Measurements from ENCODE around the gene FAT1.
"Not testable (repeated sequence)": the region's sequence is repeated elsewhere in the genome, so short reads cannot be mapped to it uniquely, and the experiment has no call there.

Gene FAT1, protein sequence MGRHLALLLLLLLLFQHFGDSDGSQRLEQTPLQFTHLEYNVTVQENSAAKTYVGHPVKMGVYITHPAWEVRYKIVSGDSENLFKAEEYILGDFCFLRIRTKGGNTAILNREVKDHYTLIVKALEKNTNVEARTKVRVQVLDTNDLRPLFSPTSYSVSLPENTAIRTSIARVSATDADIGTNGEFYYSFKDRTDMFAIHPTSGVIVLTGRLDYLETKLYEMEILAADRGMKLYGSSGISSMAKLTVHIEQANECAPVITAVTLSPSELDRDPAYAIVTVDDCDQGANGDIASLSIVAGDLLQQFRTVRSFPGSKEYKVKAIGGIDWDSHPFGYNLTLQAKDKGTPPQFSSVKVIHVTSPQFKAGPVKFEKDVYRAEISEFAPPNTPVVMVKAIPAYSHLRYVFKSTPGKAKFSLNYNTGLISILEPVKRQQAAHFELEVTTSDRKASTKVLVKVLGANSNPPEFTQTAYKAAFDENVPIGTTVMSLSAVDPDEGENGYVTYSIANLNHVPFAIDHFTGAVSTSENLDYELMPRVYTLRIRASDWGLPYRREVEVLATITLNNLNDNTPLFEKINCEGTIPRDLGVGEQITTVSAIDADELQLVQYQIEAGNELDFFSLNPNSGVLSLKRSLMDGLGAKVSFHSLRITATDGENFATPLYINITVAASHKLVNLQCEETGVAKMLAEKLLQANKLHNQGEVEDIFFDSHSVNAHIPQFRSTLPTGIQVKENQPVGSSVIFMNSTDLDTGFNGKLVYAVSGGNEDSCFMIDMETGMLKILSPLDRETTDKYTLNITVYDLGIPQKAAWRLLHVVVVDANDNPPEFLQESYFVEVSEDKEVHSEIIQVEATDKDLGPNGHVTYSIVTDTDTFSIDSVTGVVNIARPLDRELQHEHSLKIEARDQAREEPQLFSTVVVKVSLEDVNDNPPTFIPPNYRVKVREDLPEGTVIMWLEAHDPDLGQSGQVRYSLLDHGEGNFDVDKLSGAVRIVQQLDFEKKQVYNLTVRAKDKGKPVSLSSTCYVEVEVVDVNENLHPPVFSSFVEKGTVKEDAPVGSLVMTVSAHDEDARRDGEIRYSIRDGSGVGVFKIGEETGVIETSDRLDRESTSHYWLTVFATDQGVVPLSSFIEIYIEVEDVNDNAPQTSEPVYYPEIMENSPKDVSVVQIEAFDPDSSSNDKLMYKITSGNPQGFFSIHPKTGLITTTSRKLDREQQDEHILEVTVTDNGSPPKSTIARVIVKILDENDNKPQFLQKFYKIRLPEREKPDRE (N-terminal part only)

GRCh38 chr4:186723292-186724057 is at the start of gene FAT1:
TSS of gene FAT1 (minus strand) at chr4:186723856. CDS start at chr4:186709827, 14,029 bp downstream.
- DNase-seq: no peak

- no peak for DNase-seq
These were observed 49.4 kb upstream of the FAT1 start for GRCh38 chr4:186772936-186773487.

DNA sequence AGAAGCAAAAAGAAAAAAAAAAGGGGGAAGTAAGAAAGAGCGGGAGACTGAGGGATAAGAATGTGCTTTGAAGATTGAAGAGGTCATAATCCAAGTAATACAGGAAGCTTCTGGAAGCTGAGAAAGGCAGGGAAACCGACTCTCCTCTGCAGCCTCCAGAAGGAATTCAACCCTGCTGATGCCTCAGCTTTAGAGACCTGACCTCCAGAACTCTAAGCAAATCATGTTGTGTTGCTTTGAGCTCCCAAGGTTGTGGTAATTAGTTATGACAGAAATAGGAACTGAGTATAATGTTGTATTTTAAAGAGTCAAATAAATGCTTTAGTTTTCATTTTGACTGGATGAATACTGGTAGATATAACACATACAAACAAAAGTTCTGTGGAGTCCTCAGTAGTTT is 48.0 kb upstream of the FAT1 start:
- DNase-seq: no peak

DNA sequence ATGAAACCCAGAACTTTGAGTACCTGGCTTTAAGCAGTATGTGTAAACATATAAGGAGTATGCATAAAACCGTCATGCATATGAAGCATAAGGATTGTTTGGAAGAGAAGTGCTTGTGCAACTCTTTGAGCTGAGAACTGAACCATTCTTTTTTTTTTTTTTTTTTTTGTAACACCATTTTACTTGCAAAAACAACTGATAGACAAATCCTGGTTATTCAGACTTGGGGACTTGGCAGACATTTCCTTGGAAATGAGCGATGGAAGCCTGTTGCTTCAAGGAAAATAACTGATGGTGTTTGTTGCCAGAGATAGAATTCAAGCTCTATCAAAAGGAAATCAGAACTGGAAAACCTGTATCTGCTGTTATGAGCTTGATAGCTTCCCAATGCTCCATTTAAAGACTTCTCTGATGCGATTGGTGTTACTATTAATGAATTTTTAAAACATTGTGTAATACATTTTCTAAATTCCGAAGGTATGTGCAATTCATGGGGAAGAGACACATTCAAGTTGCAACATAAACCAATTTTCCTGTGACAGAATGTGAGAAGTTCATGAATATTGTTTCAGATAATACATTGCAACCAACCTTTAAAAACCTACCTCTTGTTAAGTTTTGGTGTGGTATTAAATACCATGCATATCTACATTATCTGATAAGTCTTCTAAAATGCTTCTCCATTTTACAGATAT is 47.0 kb upstream of the FAT1 start:
- no peak for DNase-seq

GRCh38 chr4:186767794-186768193 is 44.1 kb upstream of the FAT1 start:
- no peak for DNase-seq

GRCh38 chr4:186765673-186766546 is 42.3 kb upstream of the FAT1 start:
- DNase-seq: no peak

GRCh38 chr4:186765138-186765537 is 41.5 kb upstream of the FAT1 start:
- DNase-seq: no peak

GRCh38 chr4:186764457-186764856 is 40.8 kb upstream of the FAT1 start:
- no peak for DNase-seq

DNA sequence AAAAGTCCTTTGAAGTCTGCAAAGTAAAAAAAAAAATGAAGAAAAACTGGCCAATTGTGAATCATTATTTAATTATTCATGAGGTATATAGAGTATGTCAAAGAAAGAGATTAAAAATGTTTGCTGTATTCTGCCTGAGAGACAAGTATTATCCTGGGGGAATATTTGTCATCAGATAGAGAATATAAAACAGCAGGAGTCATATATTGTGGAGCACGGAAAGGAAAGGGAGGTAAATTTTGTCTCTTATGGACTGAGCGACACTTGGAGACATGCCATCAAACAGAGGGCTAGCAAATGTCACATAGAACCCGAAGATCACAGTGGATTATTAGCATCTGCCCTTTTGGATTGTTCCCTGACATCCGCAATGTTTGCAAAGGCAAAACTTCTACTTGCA is 39.2 kb upstream of the FAT1 start:
- no peak for DNase-seq

DNA sequence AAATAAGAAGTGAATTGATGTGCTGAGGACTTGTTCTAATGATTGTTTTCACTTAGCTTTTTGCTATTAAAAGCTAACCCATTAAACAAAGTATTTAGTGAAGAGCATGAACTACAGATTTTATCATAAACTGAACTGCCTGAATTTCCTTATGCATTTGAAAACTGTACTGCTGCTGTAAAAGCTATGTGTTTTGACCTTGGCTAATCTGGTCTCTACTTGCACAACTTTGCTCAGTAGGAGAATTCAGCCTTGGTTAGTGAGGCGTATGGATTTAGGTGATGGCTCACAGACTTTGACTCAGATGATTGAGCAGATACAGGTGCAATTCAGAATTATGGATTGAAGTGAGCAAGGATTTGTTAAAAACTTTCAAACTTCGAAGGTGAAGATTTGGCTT is 38.7 kb upstream of the FAT1 start:
- DNase-seq: no peak

- DNase-seq: not testable (repeated sequence)
These were observed 38.3 kb upstream of the FAT1 start for GRCh38 chr4:186761956-186762355.

GRCh38 chr4:186761393-186761792 is 37.7 kb upstream of the FAT1 start:
- DNase-seq: no peak

DNA sequence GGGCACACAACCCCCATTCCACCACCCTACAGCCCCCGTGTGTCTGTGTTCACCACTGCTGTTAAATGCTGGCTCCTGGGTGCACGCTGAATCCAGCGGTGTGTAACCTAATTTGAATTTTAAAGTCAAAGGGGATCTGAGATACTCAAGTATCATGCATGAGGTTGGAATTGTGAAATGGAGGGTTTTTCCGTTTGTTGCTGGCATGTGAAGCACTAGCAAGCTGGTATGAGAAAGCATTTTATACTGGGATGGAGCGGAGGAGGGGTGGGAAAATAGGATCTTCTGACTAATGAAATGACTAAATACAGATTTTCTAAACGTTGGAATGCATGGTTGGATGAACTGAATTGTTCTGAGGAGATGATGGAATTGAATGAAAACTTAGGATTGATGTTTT is 36.9 kb upstream of the FAT1 start:
- no peak for DNase-seq

DNA sequence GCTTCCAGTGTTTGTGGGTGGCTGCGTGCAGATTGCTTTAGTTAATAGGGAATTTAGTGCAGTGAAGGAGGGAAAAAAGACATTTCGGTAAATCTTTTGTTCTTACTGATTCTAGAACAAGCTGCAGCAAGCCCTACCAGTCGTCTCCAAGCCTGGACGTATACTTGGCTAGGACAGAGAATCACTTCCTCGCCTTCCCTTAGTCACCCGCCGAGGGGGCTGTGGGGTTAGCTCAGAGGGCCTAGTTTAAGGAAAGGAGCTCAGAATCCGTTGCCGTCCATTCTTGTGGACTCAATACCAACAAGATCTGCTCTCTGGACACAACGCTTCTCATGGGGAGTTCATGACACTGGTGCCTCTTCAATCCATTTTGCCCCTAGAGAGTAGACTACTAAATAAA is 36.3 kb upstream of the FAT1 start:
- DNase-seq: no peak

DNA sequence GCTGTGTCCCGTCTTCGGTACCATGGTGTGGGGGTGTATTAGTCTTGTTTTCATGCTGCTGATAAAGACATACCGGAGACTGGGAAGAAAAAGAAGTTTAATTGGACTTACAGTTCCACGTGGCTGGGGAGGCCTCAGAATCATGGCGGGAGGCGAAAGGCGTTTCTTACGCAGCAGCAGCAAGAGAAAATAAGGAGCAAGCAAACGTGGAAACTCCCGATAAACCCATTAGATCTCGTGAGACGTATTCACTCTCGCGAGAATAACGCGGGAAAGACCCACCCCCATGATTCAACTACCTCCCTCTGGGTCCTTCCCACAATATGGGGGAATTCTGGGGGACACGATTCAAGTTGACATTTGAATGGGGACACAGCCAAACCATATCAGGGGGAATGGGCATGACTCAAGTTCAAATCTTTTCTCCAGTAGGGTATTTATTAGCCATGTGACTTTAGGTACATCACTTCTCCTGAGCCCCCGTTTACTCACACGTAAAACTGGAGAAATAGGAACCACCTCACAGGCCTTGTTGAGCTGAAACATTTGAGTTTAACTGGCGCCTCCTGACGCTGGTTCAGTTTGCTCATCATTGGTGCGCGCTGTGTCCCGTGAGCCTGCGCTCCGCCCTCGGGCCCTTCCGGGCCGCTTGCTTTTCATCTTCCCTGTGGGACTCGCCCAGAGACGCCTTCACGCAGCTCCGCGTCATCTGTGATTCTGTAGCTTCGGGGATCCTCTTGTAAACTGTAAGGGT is 35.5 kb upstream of the FAT1 start:
- DNase-seq: no peak

DNA sequence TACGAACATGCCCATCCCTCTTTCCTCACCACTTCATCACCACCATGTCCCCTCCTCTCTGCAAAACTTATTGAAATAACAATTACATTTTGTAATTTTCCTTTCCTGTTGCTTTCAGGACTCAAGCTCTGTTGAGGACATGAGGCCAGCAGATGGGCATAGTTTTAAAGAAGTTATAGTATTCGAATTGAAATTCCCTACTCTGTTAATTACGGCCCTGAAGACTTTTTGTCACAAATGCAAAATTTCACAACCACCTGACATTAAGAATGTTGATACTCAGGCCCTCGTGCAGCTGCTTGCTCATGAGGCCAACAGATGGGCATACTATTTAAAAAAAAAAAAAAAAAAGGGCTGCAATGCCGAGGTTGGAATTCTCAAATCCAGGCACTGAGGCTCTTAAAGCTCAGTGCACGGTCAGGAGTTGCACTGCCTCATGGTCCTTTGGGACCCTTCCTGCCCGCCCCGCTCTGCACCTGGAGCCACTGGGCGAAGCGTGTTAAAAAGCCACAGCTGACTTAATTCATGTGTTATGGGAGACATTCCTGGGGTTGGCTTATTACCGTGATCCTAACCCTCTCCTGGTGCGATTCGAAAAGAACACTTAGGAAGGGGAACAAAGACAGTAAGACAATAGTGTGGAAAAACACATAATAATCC is 34.2 kb upstream of the FAT1 start:
- no peak for DNase-seq

DNA sequence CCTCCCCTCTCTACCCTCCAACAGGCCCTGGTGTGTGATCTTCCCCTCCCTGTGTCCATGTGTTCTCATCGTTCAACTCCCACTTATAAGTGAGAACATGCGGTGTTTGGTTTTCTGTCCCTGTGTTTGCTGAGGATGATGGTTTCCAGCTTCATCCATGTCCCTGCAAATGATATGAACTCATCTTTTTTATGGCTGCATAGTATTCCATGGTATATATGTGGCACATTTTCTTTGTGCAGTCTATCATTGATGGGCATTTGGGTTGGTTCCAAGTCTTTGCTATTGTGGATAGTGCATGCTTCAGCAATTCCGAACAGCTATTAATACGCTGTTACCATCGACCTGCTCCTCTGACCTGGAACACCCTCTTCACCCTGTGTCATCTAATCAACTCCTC is 32.9 kb upstream of the FAT1 start:
- not testable (repeated sequence) for DNase-seq

DNA sequence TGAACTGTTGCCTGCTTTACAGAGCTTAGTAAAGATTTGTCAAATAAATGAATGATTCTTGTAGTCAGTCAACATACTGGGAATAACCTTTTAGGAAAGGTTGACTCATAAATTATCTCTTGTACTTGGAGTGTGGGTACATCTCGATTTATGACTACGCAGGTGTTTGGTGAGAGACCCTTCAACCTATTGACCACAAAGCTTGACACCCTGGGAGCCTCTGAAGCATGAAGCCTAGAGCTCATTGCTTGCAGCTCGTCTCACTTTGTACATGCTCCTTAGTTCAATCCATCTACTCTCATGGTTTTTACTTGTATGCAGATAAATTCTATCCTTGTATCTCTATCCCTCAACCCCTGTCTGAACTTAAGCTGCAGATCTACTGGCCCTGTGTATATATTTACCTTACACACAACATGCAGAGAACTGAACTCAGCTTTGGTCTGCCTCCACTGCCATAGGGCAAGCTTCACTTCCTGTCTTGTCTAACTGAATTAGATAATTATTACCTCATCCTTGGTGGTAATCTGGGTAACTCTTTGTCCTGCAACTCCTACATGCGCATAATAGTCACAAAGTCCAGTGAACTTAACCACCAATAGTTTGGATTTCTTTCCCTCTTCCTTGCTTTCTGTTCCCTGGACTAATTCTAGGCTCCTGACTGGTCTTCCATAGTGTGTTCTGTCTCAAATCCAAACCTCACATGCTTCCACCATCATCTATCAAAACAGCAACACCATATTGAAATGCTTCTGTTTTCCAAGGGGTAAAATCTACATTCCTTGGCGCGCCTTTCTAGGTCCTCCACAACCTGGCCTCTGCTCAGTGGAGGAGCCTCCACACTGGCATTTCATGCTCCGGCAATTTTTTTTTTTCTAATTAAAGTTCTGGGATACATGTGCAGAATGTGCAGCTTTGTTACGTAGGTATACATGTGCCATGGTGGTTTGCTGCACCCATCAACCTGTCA is 32.2 kb upstream of the FAT1 start:
- no peak for DNase-seq
